Tibial artery (tissue), 4 donors: ENCODE results near the gene SIAH3.

Source experiments
- DNase-seq, 2 donors: peaks; one replicate each; pipeline ENCODE4 v3.0.0-alpha.2; 2019
- H3K27ac ChIP-seq, 2 donors: fragments of 200-600 bp; sonication (generic) in 1 of 2; 1 replicate in 1 of 2; 2 replicates in 1 of 2; pipeline ENCODE4 v1.5.1; 2018 to 2019; ENCODE audit warnings: mild to moderate bottlenecking in 1 of 2
- H3K27me3 ChIP-seq, 2 donors: fragments of 200-600 bp; sonication (generic) in 1 of 2; one replicate each; pipeline versions ENCODE4 v1.5.1 to v1.6.0; 2016 to 2019
- H3K36me3 ChIP-seq, 3 donors: fragments of 200-600 bp; sonication (generic) in 2 of 3; one replicate each; pipeline ENCODE4 v1.5.1; 2016 to 2019; ENCODE audit warnings: mild to moderate bottlenecking in 2 of 3
- H3K4me1 ChIP-seq, 4 donors: fragments of 200-600 bp; sonication (generic) in 2 of 4; 1 replicate in 3 of 4; 2 replicates in 1 of 4; pipeline ENCODE4 v1.5.1; 2016 to 2019
- H3K4me3 ChIP-seq, 2 donors: fragments of 200-600 bp; sonication (generic) in 1 of 2; 1 replicate in 1 of 2; 2 replicates in 1 of 2; pipeline ENCODE4 v1.5.1; 2018 to 2019; ENCODE audit warnings: mild to moderate bottlenecking in 2 of 2
- H3K9me3 ChIP-seq, 3 donors: fragments of 200-600 bp; sonication (generic) in 1 of 3; one replicate each; pipeline ENCODE4 v1.5.1; 2016 to 2019
- CTCF ChIP-seq, 2 experiments: fragments of 200-600 bp in 1 of 2; fragments of 450-650 bp in 1 of 2; IDR thresholded peaks; one replicate each; pipeline ENCODE4 v1.5.1; 2017 to 2019; ENCODE audit warnings: antibody characterized with exemption in 2 of 2, mild to moderate bottlenecking in 1 of 2, moderate library complexity in 1 of 2
- intact Hi-C: fragments of 100-400 bp; cut with DNase I; formaldehyde crosslinking; loops from one replicate; pipeline ENCODE4 v1.15.0; 2023; ENCODE audit warnings: low total_unique reads

Gene SIAH3

GRCh38 chr13:45773944-45774343 is 77.6 kb downstream of the SIAH3 start:
- no peak for TF ChIP-seq CTCF (IDR thresholded peaks at IDR 0.05)
- DNase-seq, result no peak
- no peaks in the 10 kb centered on the region for H3K27me3 ChIP-seq
- intact Hi-C loops, result no loop called here
- H3K9me3 ChIP-seq, result no peaks in the 10 kb centered on the region
- no peaks in the 10 kb centered on the region for H3K36me3 ChIP-seq
- H3K4me1 ChIP-seq, result no peaks in the 10 kb centered on the region
- H3K27ac ChIP-seq, result no peak overlapping the region
- no peak overlapping the region for H3K4me3 ChIP-seq

- DNase-seq, result no peak
- Histone ChIP-seq H3K27me3 (no peaks in the 10 kb centered on the region), H3K9me3 (no peaks in the 10 kb centered on the region), H3K27ac (no peak overlapping the region), H3K4me1 (no peaks in the 10 kb centered on the region), H3K4me3 (no peak overlapping the region), H3K36me3 (no peaks in the 10 kb centered on the region)
- TF ChIP-seq CTCF (IDR thresholded peaks at IDR 0.05), result no peak
- intact Hi-C loops, result no loop called here
These were observed 78.3 kb downstream of the SIAH3 start for GRCh38 chr13:45773236-45773635.

GRCh38 chr13:45770886-45771285 is 80.7 kb downstream of the SIAH3 start:
- H3K27me3 ChIP-seq, result no peaks in the 10 kb centered on the region
- no peaks in the 10 kb centered on the region for H3K9me3 ChIP-seq
- no peak overlapping the region for H3K4me3 ChIP-seq
- no peak for DNase-seq
- no peak for TF ChIP-seq CTCF (IDR thresholded peaks at IDR 0.05)
- no peaks in the 10 kb centered on the region for H3K36me3 ChIP-seq
- H3K4me1 ChIP-seq, result no peaks in the 10 kb centered on the region
- intact Hi-C loops, result no loop called here
- H3K27ac ChIP-seq, result no peak overlapping the region

GRCh38 chr13:45768656-45769479 is 82.7 kb downstream of the SIAH3 start:
- Histone ChIP-seq H3K27ac (no peak overlapping the region), H3K4me3 (no peak overlapping the region), H3K36me3 (no peaks in the 10 kb centered on the region), H3K27me3 (no peaks in the 10 kb centered on the region), H3K4me1 (no peaks in the 10 kb centered on the region), H3K9me3 (no peaks in the 10 kb centered on the region)
- DNase-seq, result no peak
- no peak for TF ChIP-seq CTCF (IDR thresholded peaks at IDR 0.05)
- intact Hi-C loops, result no loop called here

GRCh38 chr13:45765464-45765863 is 86.1 kb downstream of the SIAH3 start:
- Histone ChIP-seq H3K36me3 (no peaks in the 10 kb centered on the region), H3K27ac (no peak overlapping the region), H3K4me3 (no peak overlapping the region), H3K4me1 (no peaks in the 10 kb centered on the region), H3K9me3 (no peaks in the 10 kb centered on the region), H3K27me3 (no peaks in the 10 kb centered on the region)
- intact Hi-C loops, result no loop called here
- no peak for DNase-seq
- TF ChIP-seq CTCF (IDR thresholded peaks at IDR 0.05), result no peak
